Activated T-cell treated with anti-CD3 and anti-CD28 coated beads for 4 hours (primary cell): Measurements from ENCODE around the gene PCSK5.
"Not testable (repeated sequence)": the region's sequence is repeated elsewhere in the genome, so short reads cannot be mapped to it uniquely, and the experiment has no call there.

ENCODE experiments used
- DNase-seq: peaks from one replicate; pipeline ENCODE4 v3.0.0-alpha.2; 2020

Gene PCSK5

DNA sequence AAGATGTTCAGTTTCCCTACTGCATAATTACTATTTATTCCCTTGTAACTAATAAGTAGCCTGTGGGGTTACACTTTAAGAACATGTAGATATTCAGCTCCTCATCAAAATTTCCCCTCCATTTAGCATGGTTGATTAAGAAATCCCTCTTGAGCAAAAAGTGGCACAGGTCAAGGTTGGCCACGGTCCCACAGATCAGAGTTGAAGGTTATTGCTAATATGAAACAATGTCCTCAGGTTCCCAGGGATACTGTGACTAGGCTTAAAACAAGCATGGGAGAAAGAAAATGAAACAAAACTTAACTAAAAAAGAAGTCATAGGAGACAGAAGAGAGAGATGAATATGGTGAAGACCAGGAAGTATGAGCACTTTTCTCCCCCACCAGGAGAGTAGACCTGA lies 439.6 kb downstream of the PCSK5 start:
- DNase-seq, result no peak

DNA sequence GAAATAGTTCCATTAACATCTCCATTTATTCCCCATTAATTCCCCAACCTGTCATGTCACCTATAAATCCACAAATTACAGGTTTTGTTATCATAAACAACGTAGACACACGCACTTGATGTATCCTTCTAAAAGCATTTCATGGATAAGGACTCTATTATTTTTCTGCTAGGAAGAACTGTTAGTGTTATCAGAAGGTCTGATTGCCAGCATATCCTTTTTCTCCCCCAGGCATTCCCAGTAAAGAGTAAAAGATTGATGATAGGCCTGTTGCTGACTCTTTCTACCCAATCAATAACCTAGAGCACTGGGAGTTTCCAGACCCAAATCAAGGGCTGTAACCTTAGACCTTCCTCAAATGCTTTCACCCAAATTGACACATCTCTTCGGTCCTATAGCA lies 442.9 kb downstream of the PCSK5 start:
- no peak for DNase-seq

DNA sequence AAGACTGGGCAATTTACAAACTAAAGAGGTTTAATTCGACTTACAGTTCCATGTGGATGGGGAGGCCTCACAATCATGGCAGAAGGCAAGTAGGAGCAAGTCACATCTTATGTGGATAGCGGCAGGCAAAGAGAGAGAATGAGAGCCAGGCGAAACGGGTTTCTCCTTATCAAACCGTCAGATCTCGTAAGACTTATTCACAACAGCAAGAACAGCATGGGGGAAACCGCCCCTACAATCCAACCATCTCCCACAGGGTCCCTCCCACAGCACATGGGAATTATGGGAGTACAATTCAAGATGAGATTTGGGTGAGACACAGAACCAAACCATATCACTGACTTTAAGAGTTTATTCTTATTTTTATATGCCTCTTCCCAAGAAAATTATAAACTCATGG lies 443.5 kb downstream of the PCSK5 start:
- no peak for DNase-seq

GRCh38 chr9:76336027-76336426 lies 445.6 kb downstream of the PCSK5 start:
- no peak for DNase-seq

DNA sequence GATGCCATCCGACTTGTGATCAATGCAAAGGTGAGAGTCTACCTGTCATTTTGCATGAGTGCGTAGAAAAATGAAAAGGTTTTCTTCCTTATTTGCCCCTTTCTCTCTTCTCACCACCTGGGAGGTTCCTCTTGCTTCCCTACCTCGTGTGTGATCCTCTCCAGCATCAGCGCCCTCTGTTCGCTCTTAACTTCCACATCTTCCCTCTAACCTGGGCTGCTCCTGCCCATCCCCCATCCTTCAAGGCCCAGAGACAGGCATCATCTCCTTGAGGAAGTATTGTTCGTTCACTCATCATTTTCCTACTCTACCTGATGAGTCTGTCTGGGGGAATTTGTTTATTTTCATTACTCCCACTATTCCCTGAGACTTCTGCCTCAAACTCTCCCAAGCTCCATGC lies 447.9 kb downstream of the PCSK5 start:
- DNase-seq, result no peak

DNA sequence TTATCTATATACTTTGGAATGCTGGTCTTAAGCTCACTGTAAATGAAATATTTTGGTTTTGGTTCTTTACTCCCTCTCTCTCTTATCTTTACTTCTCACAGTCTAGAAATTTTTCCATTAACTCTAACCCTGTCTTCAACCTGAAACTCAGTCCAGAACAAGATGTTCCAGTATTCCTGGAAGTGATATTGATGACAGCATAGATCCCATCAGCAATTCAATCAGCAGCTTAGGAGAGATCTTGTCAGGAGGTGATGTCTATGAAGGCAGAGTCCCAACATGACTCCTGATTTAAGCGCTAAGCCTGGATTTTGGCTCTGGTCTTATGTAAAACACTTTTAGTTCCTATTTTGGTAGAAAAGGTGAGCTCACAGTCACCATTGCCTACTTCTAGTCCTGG lies 451.1 kb downstream of the PCSK5 start:
- DNase-seq, result no peak

GRCh38 chr9:76342201-76342600 lies 451.7 kb downstream of the PCSK5 start:
- DNase-seq, result no peak

GRCh38 chr9:76342858-76343257 lies 452.4 kb downstream of the PCSK5 start:
- no peak for DNase-seq

DNA sequence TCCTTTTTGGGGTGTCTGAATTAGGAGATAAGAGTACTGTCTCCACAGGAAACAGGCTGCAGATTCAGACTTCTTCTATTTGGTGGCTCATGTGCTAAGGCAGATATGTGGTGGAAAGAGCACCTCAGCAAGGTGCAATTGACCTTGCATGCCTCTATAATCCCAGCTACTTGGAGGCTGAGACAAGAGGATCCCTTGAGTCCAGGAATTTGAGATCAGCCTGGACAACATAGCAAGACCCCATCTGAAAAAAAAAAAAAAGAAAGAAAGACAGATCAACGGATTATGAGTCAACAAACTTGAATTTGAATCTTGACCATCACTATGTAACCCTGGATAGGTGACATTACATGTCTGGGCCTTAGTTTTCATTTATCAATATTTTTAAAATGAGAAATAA lies 459.4 kb downstream of the PCSK5 start:
- DNase-seq, result no peak

- no peak for DNase-seq
Observed at GRCh38 chr9:76351006-76351405, 460.5 kb downstream of the PCSK5 start.

DNA sequence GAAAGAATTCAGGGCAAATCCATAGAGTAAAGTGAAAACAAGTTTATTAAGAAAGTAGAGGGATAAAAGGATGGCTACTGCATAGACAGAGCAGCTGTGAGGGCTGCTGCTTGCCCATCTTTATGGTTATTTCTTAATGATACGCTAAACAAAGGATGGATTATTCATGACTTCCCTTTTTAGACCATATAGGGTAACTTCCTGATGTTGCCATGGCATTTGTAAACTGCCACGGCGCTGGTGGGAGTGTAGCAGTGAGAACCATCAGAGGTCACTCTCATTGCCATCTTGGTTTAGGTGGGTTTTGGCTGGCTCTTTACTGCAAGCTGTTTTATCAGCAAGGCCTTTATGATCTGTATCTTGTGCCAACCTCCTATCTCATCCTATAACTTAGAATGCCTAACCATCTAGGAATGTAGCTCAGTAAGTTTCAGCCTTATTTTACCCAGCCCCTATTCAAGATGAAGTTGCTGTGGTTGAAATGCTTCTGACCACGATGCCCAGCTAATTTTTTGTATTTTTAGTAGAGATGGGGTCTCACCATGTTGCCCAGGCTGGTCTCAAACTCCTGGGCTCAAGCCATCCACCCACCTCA lies 461.6 kb downstream of the PCSK5 start:
- no peak for DNase-seq

GRCh38 chr9:76353280-76353679 lies 462.8 kb downstream of the PCSK5 start:
- DNase-seq, result no peak

GRCh38 chr9:76354221-76354620 lies 463.7 kb downstream of the PCSK5 start:
- DNase-seq, result no peak

GRCh38 chr9:76355886-76356285 lies 465.4 kb downstream of the PCSK5 start:
- DNase-seq, result no peak

- DNase-seq, result no peak
Observed at GRCh38 chr9:76357555-76357954, 467.1 kb downstream of the PCSK5 start.

- no peak for DNase-seq
Observed at GRCh38 chr9:76358628-76359280, 468.3 kb downstream of the PCSK5 start.

- no peak for DNase-seq
Observed at GRCh38 chr9:76359365-76359764, 468.9 kb downstream of the PCSK5 start.

GRCh38 chr9:76359766-76360165 lies 469.3 kb downstream of the PCSK5 start:
- no peak for DNase-seq

DNA sequence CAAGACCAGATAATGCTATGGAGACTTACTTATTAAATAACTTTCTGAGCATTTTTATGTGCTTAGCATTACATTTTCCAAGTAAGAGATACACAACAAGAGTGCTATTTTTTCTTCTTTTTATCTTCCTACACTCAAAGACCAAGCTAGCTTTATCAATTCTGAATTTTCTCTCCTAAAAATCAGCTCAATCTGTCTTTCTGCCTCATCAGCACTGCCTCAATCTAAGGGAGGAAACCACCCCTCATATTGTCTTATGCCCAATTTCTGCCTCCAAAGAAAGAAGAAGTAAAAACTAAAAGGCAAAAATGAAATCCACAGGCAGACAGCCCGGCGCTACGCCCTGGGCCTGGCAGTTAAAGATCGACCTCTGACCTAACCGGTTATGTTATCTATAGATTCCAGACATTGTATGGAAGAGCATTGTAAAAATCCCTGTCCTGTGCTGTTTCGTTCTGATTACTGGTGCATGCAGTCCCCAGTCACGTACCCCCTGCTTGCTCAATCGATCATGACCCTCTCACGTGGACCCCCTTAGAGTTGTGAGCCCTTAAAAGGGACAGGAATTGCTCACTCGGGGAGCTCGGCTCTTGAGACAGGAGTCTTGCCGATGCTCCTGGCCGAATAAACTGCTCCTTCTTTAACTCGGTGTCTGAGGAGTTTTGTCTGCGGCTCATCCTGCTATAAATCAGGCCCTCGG lies 472.0 kb downstream of the PCSK5 start:
- not testable (repeated sequence) for DNase-seq

GRCh38 chr9:76363032-76363395 lies 472.5 kb downstream of the PCSK5 start:
- DNase-seq, result no peak

GRCh38 chr9:76365028-76365427 lies 474.6 kb downstream of the PCSK5 start:
- DNase-seq, result no peak

- DNase-seq, result no peak
Observed at GRCh38 chr9:76366275-76366674, 475.8 kb downstream of the PCSK5 start.

- DNase-seq, result no peak
Observed at GRCh38 chr9:76369583-76369982, 479.1 kb downstream of the PCSK5 start.

GRCh38 chr9:76370396-76371023 lies 480.0 kb downstream of the PCSK5 start:
- DNase-seq, result no peak
